Neural progenitor cell (in vitro differentiated cells): Measurements from ENCODE around the gene MTAP. TPM values are rescaled to one million over a fixed set of nuclear protein-coding genes. Genes with fewer than 3 reads are reported as not detected.

ENCODE experiments used
- DNase-seq: peaks from one replicate; pipeline ENCODE4 v3.0.0-alpha.2; 2016; ENCODE audit warnings: low spot score
- H2AFZ ChIP-seq: fragments of 200-600 bp; sonication (generic); replicated peaks from 2 replicates; pipeline ENCODE4 v1.6.1; 2016; ENCODE audit warnings: antibody characterized with exemption
- H3F3A ChIP-seq: fragments of 200-600 bp; sonication (generic); 2 replicates; pipeline ENCODE4 v1.6.1; 2016; ENCODE audit warnings: antibody characterized with exemption, low read depth
- H3K27ac ChIP-seq: fragments of 200-600 bp; sonication (generic); 2 replicates; pipeline ENCODE4 v1.5.1; 2016; ENCODE audit warnings: mild to moderate bottlenecking
- H3K27me3 ChIP-seq: fragments of 200-600 bp; sonication (generic); 2 replicates; pipeline ENCODE4 v1.6.1; 2016; ENCODE audit warnings: mild to moderate bottlenecking, moderate library complexity
- H3K36me3 ChIP-seq: fragments of 200-600 bp; sonication (generic); 2 replicates; pipeline ENCODE4 v1.5.1; 2016
- H3K4me1 ChIP-seq: fragments of 200-600 bp; sonication (generic); 2 replicates; pipeline ENCODE4 v1.6.1; 2016; ENCODE audit warnings: mixed run types
- H3K4me2 ChIP-seq: fragments of 200-600 bp; sonication (generic); 2 replicates; pipeline ENCODE4 v1.6.1; 2016
- H3K4me3 ChIP-seq: fragments of 200-600 bp; sonication (generic); 2 replicates; pipeline ENCODE4 v1.5.1; 2016
- H3K79me2 ChIP-seq: fragments of 200-600 bp; sonication (generic); 2 replicates; pipeline ENCODE4 v1.6.1; 2016; ENCODE audit warnings: low read depth
- H3K9ac ChIP-seq: fragments of 200-600 bp; sonication (generic); 2 replicates; pipeline ENCODE4 v1.6.1; 2016
- H3K9me3 ChIP-seq: fragments of 200-600 bp; sonication (generic); 2 replicates; pipeline ENCODE4 v1.5.1; 2016; ENCODE audit warnings: low read depth
- H4K20me1 ChIP-seq: fragments of 200-600 bp; sonication (generic); 2 replicates; pipeline ENCODE4 v1.6.1; 2016; ENCODE audit warnings: low read depth
- H3K27ac Mint-ChIP-seq: 3 replicates; pipeline ENCODE4 v1.8.0; 2021; ENCODE audit warnings: mixed read lengths
- H3K27me3 Mint-ChIP-seq: 2 replicates; pipeline ENCODE4 v1.8.0; 2022; ENCODE audit warnings: low read depth, mild to moderate bottlenecking, inconsistent platforms, moderate library complexity, mixed read lengths; ENCODE audit not compliant: insufficient read depth
- H3K36me3 Mint-ChIP-seq: 3 replicates; pipeline ENCODE4 v1.8.0; 2021; ENCODE audit warnings: mixed read lengths
- H3K4me1 Mint-ChIP-seq: 3 replicates; pipeline ENCODE4 v1.8.0; 2021; ENCODE audit warnings: mixed read lengths
- H3K4me3 Mint-ChIP-seq: 3 replicates; pipeline ENCODE4 v1.8.0; 2021; ENCODE audit warnings: mild to moderate bottlenecking, moderate library complexity, mixed read lengths
- H3K9me3 Mint-ChIP-seq: 3 replicates; pipeline ENCODE4 v1.8.0; 2020; ENCODE audit warnings: mixed read lengths
- CTCF ChIP-seq: fragments of 200-600 bp; sonication (generic); IDR thresholded peaks from 2 replicates; pipeline ENCODE4 v1.5.1; 2017; ENCODE audit warnings: antibody characterized with exemption, mild to moderate bottlenecking
- EZH2 ChIP-seq: fragments of 200-600 bp; sonication (generic); IDR thresholded peaks from 2 replicates; pipeline ENCODE4 v1.6.1; 2017; ENCODE audit warnings: antibody characterized with exemption, mild to moderate bottlenecking, moderate library complexity
- EZH2phosphoT487 ChIP-seq: fragments of 200-600 bp; sonication (generic); IDR thresholded peaks from 2 replicates; pipeline ENCODE4 v1.6.1; 2017; ENCODE audit warnings: antibody characterized with exemption
- total RNA-seq: library from RNA; depleted of rRNA; stranded (reverse); fragments of >200 nt; gene quantifications from 2 replicates; pipeline ENCODE4 v1.2.3, GENCODE V29; 2015; ENCODE audit warnings: low replicate concordance

The MTAP gene
- total RNA-seq, 1 donor from 2014 or later = 21.6 TPM

GRCh38 chr9:21831841-21832509 lies 29.5 kb downstream of the MTAP start:
- Histone ChIP-seq H3K4me3 (no peak overlapping the region), H3K79me2 (no peaks in the 10 kb centered on the region), H3F3A (no peaks in the 10 kb centered on the region), H3K36me3 (peaks cover 6% of the 10 kb centered on the region), H3K4me1 (no peaks in the 10 kb centered on the region), H4K20me1 (no peaks in the 10 kb centered on the region), H3K27me3 (no peaks in the 10 kb centered on the region), H2AFZ (no peak overlapping the region), H3K4me2 (no peak overlapping the region), H3K9ac (no peak overlapping the region), H3K27ac (no peak overlapping the region), H3K9me3 (no peaks in the 10 kb centered on the region)
- H3K27me3 Mint-ChIP-seq = peaks cover 3% of the 10 kb centered on the region
- peaks cover 8% of the 10 kb centered on the region for H3K9me3 Mint-ChIP-seq
- DNase-seq = no peak
- no peak for TF ChIP-seq EZH2phosphoT487
- no peak for TF ChIP-seq CTCF
- no peak for TF ChIP-seq EZH2
- no peak overlapping the region for H3K27ac Mint-ChIP-seq
- peaks cover 85% of the 10 kb centered on the region for H3K36me3 Mint-ChIP-seq
- H3K4me3 Mint-ChIP-seq = no peak overlapping the region
- no peaks in the 10 kb centered on the region for H3K4me1 Mint-ChIP-seq

GRCh38 chr9:21833090-21833801 lies 30.8 kb downstream of the MTAP start:
- Histone ChIP-seq H3K4me2 (no peak overlapping the region), H2AFZ (no peak overlapping the region), H3K9me3 (no peaks in the 10 kb centered on the region), H3K9ac (no peak overlapping the region), H3K36me3 (peaks cover 7% of the 10 kb centered on the region), H3K4me1 (no peaks in the 10 kb centered on the region), H3K79me2 (no peaks in the 10 kb centered on the region), H3K27ac (no peak overlapping the region), H3F3A (no peaks in the 10 kb centered on the region), H4K20me1 (no peaks in the 10 kb centered on the region), H3K4me3 (no peak overlapping the region), H3K27me3 (no peaks in the 10 kb centered on the region)
- H3K9me3 Mint-ChIP-seq = peaks cover 11% of the 10 kb centered on the region
- no peaks in the 10 kb centered on the region for H3K4me1 Mint-ChIP-seq
- H3K36me3 Mint-ChIP-seq = peaks cover 89% of the 10 kb centered on the region
- no peak overlapping the region for H3K4me3 Mint-ChIP-seq
- H3K27ac Mint-ChIP-seq = no peak overlapping the region
- peaks cover 3% of the 10 kb centered on the region for H3K27me3 Mint-ChIP-seq
- no peak for DNase-seq
- no peak for TF ChIP-seq EZH2

- no peaks in the 10 kb centered on the region for H3K27me3 ChIP-seq
- H3K4me1 ChIP-seq = no peaks in the 10 kb centered on the region
- H3K9me3 Mint-ChIP-seq = peaks cover 20% of the 10 kb centered on the region
- H2AFZ ChIP-seq = no peak overlapping the region
- H3K27ac ChIP-seq = no peak overlapping the region
- no peak overlapping the region for H3K27ac Mint-ChIP-seq
- H3F3A ChIP-seq = no peaks in the 10 kb centered on the region
- H3K9ac ChIP-seq = no peak overlapping the region
- H3K9me3 ChIP-seq = no peaks in the 10 kb centered on the region
- H3K36me3 ChIP-seq = peaks cover 10% of the 10 kb centered on the region
- no peak overlapping the region for H3K4me3 ChIP-seq
- no peaks in the 10 kb centered on the region for H3K4me1 Mint-ChIP-seq
- H3K4me2 ChIP-seq = no peak overlapping the region
- H3K27me3 Mint-ChIP-seq = peaks cover 3% of the 10 kb centered on the region
- TF ChIP-seq EZH2 (no peak), CTCF (no peak), EZH2phosphoT487 (no peak)
- no peaks in the 10 kb centered on the region for H4K20me1 ChIP-seq
- no peak overlapping the region for H3K4me3 Mint-ChIP-seq
- no peak for DNase-seq
- no peaks in the 10 kb centered on the region for H3K79me2 ChIP-seq
- peaks cover 94% of the 10 kb centered on the region for H3K36me3 Mint-ChIP-seq
Observed at GRCh38 chr9:21835121-21835520, 32.7 kb downstream of the MTAP start.
